Measurements from ENCODE around the gene NTHL1.
A peak's percentile ranks its signal among the peaks of the same experiment; 100 is the strongest.

GRCh38 chr16:2090777-2091546 is 43.3 kb upstream of the NTHL1 start:
- TF ChIP-seq CTCF (IDR thresholded peaks at IDR 0.05) (peak in 5 of 6 experiments; percentile 24 to 76 (median 64)), POLR2A (IDR thresholded peaks at IDR 0.05) (peak in 1 of 4 donors; percentile 34)
